RPMI8226 (cell line): Measurements from ENCODE around the gene CHKB.
A peak's percentile ranks its signal among the peaks of the same experiment; 100 is the strongest.
"Not testable (repeated sequence)": the region's sequence is repeated elsewhere in the genome, so short reads cannot be mapped to it uniquely, and the experiment has no call there.

Experiments
- DNase-seq: peaks from one replicate; pipeline ENCODE4 v3.0.0-alpha.2; 2015

Gene CHKB

GRCh38 chr22:50582493-50583293 is at the start of gene CHKB:
CHKB (minus strand) TSS chr22:50582849; CDS start chr22:50582781, 68 bp downstream.
- peak; percentile 99 for DNase-seq

- no peak for DNase-seq
Observed at GRCh38 chr22:50630376-50630775, 47.7 kb upstream of the CHKB start.

- DNase-seq, result no peak
Observed at GRCh38 chr22:50628543-50629134, 46.0 kb upstream of the CHKB start.

GRCh38 chr22:50627642-50628542 is 45.2 kb upstream of the CHKB start, which contains the start of gene ARSA:
ARSA (minus strand) TSS chr22:50628152; CDS start chr22:50627779, 373 bp downstream.
- peak; percentile 91 for DNase-seq

- no peak for DNase-seq
Observed at GRCh38 chr22:50626850-50627641, 44.4 kb upstream of the CHKB start.

GRCh38 chr22:50626314-50626849 is 43.7 kb upstream of the CHKB start:
- DNase-seq, result no peak

- no peak for DNase-seq
Observed at GRCh38 chr22:50625568-50626313, 43.1 kb upstream of the CHKB start.

GRCh38 chr22:50625131-50625567 is 42.5 kb upstream of the CHKB start:
- DNase-seq, result no peak

- DNase-seq, result no peak
Observed at GRCh38 chr22:50624347-50625130, 41.9 kb upstream of the CHKB start.

GRCh38 chr22:50622723-50623327 is 40.2 kb upstream of the CHKB start:
- DNase-seq, result peak; percentile 79

- DNase-seq, result peak; percentile 38
Observed at GRCh38 chr22:50621948-50622722, 39.5 kb upstream of the CHKB start.

GRCh38 chr22:50621356-50621880 is 38.8 kb upstream of the CHKB start:
- peak; percentile 54 for DNase-seq

GRCh38 chr22:50620593-50621355 is 38.1 kb upstream of the CHKB start:
- peak; percentile 68 for DNase-seq

- not testable (repeated sequence) for DNase-seq
Observed at GRCh38 chr22:50614296-50614695, 31.6 kb upstream of the CHKB start.

- peak; percentile 26 for DNase-seq
Observed at GRCh38 chr22:50613291-50613981, 30.8 kb upstream of the CHKB start.

GRCh38 chr22:50612528-50613221 is 30.0 kb upstream of the CHKB start:
- DNase-seq, result peak; percentile 32

- no peak for DNase-seq
Observed at GRCh38 chr22:50612168-50612527, 29.5 kb upstream of the CHKB start.
